ENCODE data around the gene NUDCD3. TPM values are rescaled to one million over a fixed set of nuclear protein-coding genes. Genes with fewer than 3 reads are reported as not detected.

The NUDCD3 gene
- total RNA-seq, 1 experiment from 2014 or later: 94.6 TPM

DNA sequence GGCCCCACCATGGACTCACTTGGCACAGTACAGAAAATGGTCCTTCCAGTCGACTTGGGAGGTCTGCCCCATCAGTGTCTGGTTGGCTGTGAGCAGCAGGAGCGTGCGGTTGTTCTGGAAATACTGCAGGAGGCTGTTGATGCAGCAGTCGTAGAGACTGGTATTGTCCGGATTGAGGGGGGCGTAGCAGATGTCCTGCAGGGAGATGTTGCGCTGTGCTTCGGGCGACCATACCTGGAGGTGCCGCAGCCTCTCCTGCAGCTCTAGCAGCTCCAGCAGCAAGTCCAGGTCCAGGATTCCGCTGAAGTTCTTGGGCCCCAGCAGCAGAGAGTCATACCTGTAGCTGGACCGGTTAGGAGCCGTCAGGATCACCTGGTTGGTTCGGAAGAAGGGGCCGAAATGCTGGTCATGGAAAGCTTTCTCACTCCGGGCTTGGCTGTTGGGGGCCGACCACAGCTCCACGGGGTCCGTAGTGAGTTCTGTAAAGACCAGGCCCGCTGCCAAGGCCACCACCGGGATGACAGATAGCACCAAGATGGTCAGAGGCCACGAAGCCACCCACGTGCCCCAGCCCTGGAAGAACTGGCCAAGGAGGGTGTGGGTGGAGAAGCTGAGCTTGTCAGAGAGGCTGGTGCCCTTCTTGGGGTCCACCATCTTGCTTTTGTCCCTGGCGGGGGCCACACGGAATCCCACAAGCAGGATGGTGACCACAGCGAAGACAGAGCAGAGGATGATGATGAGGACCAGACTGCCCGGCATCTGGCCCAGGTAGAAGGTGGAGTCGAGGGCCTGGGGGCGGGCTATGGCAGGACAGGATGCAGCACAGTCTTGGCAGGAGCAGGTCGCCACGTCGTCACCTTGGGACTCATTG lies 48.6 kb upstream of the NUDCD3 start:
- intact Hi-C loops (cut with micrococcal nuclease): no loop called here
- Histone ChIP-seq H3K79me2 (ENCODE audit: insufficient read depth, low read length) (no peaks in the 10 kb centered on the region), H3K9me2 (ENCODE audit: insufficient read depth) (no peaks in the 10 kb centered on the region), H3K4me1 (ENCODE audit: control insufficient read depth in 1 of 2, insufficient read depth in 2 of 2, low read length in 2 of 2) (peaks cover 2 to 5% of the 10 kb centered on the region in 2 experiments), H3K9me3 (ENCODE audit: control insufficient read depth in 1 of 2, insufficient read depth in 1 of 2, low read depth in 1 of 2, low read length in 2 of 2) (no peaks in the 10 kb centered on the region), H3K4me2 (ENCODE audit: low read length) (no peak overlapping the region), H3K4me3 (replicated peaks in 1 of 2; ENCODE audit: low read depth in 1 of 2, low read length in 2 of 2) (no peak overlapping the region), H3K27me3 (ENCODE audit: insufficient read depth, low read length) (no peaks in the 10 kb centered on the region), H3K36me3 (ENCODE audit: control insufficient read depth in 1 of 2, insufficient read depth in 2 of 2, low read length in 2 of 2) (no peaks in the 10 kb centered on the region), H3K27ac (ENCODE audit: low read depth, low read length) (no peak overlapping the region), H3K9ac (ENCODE audit: low read length) (no peak overlapping the region), H4K20me1 (ENCODE audit: insufficient read depth) (no peaks in the 10 kb centered on the region), H2AFZ (ENCODE audit: low read depth, low read length, poor library complexity, severe bottlenecking) (no peak overlapping the region)
- CTCF ChIA-PET: no interaction called here
- ATAC-seq (no peak), DNase-seq (ENCODE audit: low read depth, low spot score) (no peak)
- RAD21 ChIA-PET (ENCODE audit: low non-redundant PET in 1 of 2, low total read pairs in 2 of 2, uncharacterized antibody in 2 of 2, unreplicated experiment in 2 of 2): no interaction called here
- POLR2A ChIA-PET: no interaction called here
- BruUV-seq (replicated peaks): no TSS peak
- TF ChIP-seq JUND (IDR thresholded peaks at IDR 0.05) (no peak), CBX3 (IDR thresholded peaks at IDR 0.05; ENCODE audit: low read depth) (no peak)
- TF ChIP-seq, protein P1, sequence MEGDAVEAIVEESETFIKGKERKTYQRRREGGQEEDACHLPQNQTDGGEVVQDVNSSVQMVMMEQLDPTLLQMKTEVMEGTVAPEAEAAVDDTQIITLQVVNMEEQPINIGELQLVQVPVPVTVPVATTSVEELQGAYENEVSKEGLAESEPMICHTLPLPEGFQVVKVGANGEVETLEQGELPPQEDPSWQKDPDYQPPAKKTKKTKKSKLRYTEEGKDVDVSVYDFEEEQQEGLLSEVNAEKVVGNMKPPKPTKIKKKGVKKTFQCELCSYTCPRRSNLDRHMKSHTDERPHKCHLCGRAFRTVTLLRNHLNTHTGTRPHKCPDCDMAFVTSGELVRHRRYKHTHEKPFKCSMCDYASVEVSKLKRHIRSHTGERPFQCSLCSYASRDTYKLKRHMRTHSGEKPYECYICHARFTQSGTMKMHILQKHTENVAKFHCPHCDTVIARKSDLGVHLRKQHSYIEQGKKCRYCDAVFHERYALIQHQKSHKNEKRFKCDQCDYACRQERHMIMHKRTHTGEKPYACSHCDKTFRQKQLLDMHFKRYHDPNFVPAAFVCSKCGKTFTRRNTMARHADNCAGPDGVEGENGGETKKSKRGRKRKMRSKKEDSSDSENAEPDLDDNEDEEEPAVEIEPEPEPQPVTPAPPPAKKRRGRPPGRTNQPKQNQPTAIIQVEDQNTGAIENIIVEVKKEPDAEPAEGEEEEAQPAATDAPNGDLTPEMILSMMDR (IDR thresholded peaks at IDR 0.05 in 2 of 3, conservative IDR thresholded peaks at IDR 0.05 in 1 of 3; ENCODE audit: borderline replicate concordance in 1 of 3, insufficient read depth in 1 of 3, low read depth in 2 of 3, low read length in 2 of 3): no peak

- ChIA-PET POLR2A (no interaction called here), RAD21 (ENCODE audit: low non-redundant PET in 1 of 2, low total read pairs in 2 of 2, uncharacterized antibody in 2 of 2, unreplicated experiment in 2 of 2) (no interaction called here), CTCF (no interaction called here)
- Histone ChIP-seq H4K20me1 (ENCODE audit: insufficient read depth) (no peaks in the 10 kb centered on the region), H3K36me3 (ENCODE audit: control insufficient read depth in 1 of 2, insufficient read depth in 2 of 2, low read length in 2 of 2) (no peaks in the 10 kb centered on the region), H3K9me3 (ENCODE audit: control insufficient read depth in 1 of 2, insufficient read depth in 1 of 2, low read depth in 1 of 2, low read length in 2 of 2) (no peaks in the 10 kb centered on the region), H2AFZ (ENCODE audit: low read depth, low read length, poor library complexity, severe bottlenecking) (no peak overlapping the region), H3K9me2 (ENCODE audit: insufficient read depth) (no peaks in the 10 kb centered on the region), H3K4me1 (ENCODE audit: control insufficient read depth in 1 of 2, insufficient read depth in 2 of 2, low read length in 2 of 2) (no peaks in the 10 kb centered on the region), H3K79me2 (ENCODE audit: insufficient read depth, low read length) (no peaks in the 10 kb centered on the region), H3K27ac (ENCODE audit: low read depth, low read length) (no peak overlapping the region), H3K27me3 (ENCODE audit: insufficient read depth, low read length) (no peaks in the 10 kb centered on the region), H3K4me3 (replicated peaks in 1 of 2; ENCODE audit: low read depth in 1 of 2, low read length in 2 of 2) (no peak overlapping the region), H3K4me2 (ENCODE audit: low read length) (no peak overlapping the region), H3K9ac (ENCODE audit: low read length) (no peak overlapping the region)
- intact Hi-C loops (cut with micrococcal nuclease): no loop called here
- no peak for DNase-seq (ENCODE audit: low read depth, low spot score)
- BruUV-seq (replicated peaks): no TSS peak
- TF ChIP-seq POLR2AphosphoS5 (IDR thresholded peaks at IDR 0.05; ENCODE audit: low read depth, low read length) (no peak), EZH2phosphoT487 (IDR thresholded peaks at IDR 0.05; ENCODE audit: borderline replicate concordance) (no peak), SIN3A (IDR thresholded peaks at IDR 0.05; ENCODE audit: low read depth) (no peak), SRF (IDR thresholded peaks at IDR 0.05; ENCODE audit: low read depth) (no peak), MAX (IDR thresholded peaks at IDR 0.05) (no peak), EZH2 (IDR thresholded peaks at IDR 0.05) (no peak)
- TF ChIP-seq, protein P1 (IDR thresholded peaks at IDR 0.05 in 2 of 3, conservative IDR thresholded peaks at IDR 0.05 in 1 of 3; ENCODE audit: borderline replicate concordance in 1 of 3, insufficient read depth in 1 of 3, low read depth in 2 of 3, low read length in 2 of 3): no peak
- ATAC-seq: no peak
Measured at GRCh38 chr7:44538093-44538797, 47.8 kb upstream of the NUDCD3 start.
